H1 (cell line): ENCODE data around the gene CCDC182. TPM values are rescaled to one million over a fixed set of nuclear protein-coding genes. Genes with fewer than 3 reads are reported as not detected.

ENCODE experiments used
- CTCF ChIP-seq, 3 experiments: IDR thresholded peaks; 1 replicate in 2 of 3; 2 replicates in 1 of 3; pipeline versions ENCODE4 v1.5.1 to v1.6.1; 2011; ENCODE audit warnings: low read length in 3 of 3, mild to moderate bottlenecking in 3 of 3, inconsistent platforms in 2 of 3, low read depth in 1 of 3, moderate library complexity in 1 of 3; ENCODE audit not compliant: insufficient read depth in 1 of 3; ENCODE audit errors: control extremely low read depth in 1 of 3
- polyA plus RNA-seq, 7 experiments: library from polyadenylated mRNA; depleted of rRNA in 3 of 7; stranded (reverse) in 5 of 7; unstranded in 2 of 7; fragments of >200 nt in 5 of 7; fragments of 200-250 nt in 2 of 7; gene quantifications; 1 replicate in 5 of 7; 2 replicates in 1 of 7; 4 replicates in 1 of 7; pipeline versions ENCODE4 v1.2.1 to v1.2.3, GENCODE V29; 2011 to 2013; ENCODE audit warnings: missing spikeins in 2 of 7, mixed read lengths in 2 of 7
- total RNA-seq: library from RNA; stranded (reverse); fragmentation: NEBNext Ultra II Directional; extraction: Animal tissue kit (Norgen Biotek cat#: 25700); gene quantifications from 2 replicates; pipeline ENCODE4 v1.2.1, GENCODE V29; 2021

Gene CCDC182
- total and polyA plus RNA-seq, 2 of the 8 experiments (the other 6 are each of a cell fraction or from before 2014, with no cell fraction given) = not detected

DNA sequence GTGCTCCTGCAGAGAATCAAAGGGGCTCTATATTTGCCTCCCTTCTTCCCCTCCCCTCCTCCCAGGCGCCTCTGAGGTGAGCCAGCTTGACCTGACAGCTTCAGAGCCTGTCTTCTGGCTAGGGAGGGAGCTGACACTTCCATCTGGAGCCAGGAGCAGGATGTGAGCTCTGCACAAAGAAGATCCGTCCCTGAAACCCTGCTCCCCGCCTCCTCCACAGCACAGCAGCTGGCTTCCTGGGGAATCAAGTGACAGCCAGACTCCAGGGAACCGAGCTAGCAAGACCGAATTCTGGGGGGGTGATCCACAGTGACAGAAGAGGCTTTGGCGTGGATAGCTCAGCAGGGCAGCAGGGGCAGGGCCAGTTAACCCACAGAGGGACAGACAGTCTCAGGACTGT is 37.2 kb downstream of the CCDC182 start (continued):
- peak in 1 of 3 experiments; percentile 7; a peak in 1 of 4 replicates for TF ChIP-seq CTCF (IDR thresholded peaks at IDR 0.05; ENCODE audit: control extremely low read depth in 1 of 3, insufficient read depth in 1 of 3, low read depth in 1 of 3, low read length in 3 of 3)
